Vagina (tissue), 2 donors: ENCODE results near the gene TTC34.

Experiments
- CTCF ChIP-seq, 3 experiments: fragments of 450-650 bp in 2 of 3; fragments of 200-600 bp in 1 of 3; sonication (generic) in 1 of 3; IDR thresholded peaks; one replicate each; pipeline ENCODE4 v1.5.1; 2017 to 2019; ENCODE audit warnings: antibody characterized with exemption in 3 of 3, mild to moderate bottlenecking in 2 of 3, moderate library complexity in 2 of 3
- POLR2AphosphoS5 ChIP-seq, 2 donors: sonication (generic); formaldehyde crosslinking; IDR thresholded peaks; one replicate each; pipeline ENCODE4 v1.9.0; 2017; ENCODE audit warnings: antibody characterized with exemption in 2 of 2, mild to moderate bottlenecking in 2 of 2, low read depth in 1 of 2; ENCODE audit not compliant: insufficient read depth in 1 of 2

GRCh38 chr1:2850502-2850901 is 49.0 kb upstream of the TTC34 start:
- TF ChIP-seq CTCF (IDR thresholded peaks at IDR 0.05) (no peak), POLR2AphosphoS5 (IDR thresholded peaks at IDR 0.05; ENCODE audit: insufficient read depth in 1 of 2, low read depth in 1 of 2) (no peak)
